Testis (tissue), 3 donors: Measurements from ENCODE around the gene FAM184B. TPM values are rescaled to one million over a fixed set of nuclear protein-coding genes. Genes with fewer than 3 reads are reported as not detected.
"Not testable (repeated sequence)": the region's sequence is repeated elsewhere in the genome, so short reads cannot be mapped to it uniquely, and the experiment has no call there.

Source experiments
- DNase-seq: peaks from one replicate; pipeline ENCODE4 v3.0.0-alpha.2; 2019
- H3K27ac ChIP-seq, 2 donors: fragments of 200-600 bp; sonication (generic); one replicate each; pipeline ENCODE4 v1.5.1; 2019
- H3K27me3 ChIP-seq: fragments of 200-600 bp; sonication (generic); one replicate; pipeline ENCODE4 v1.5.1; 2019
- H3K36me3 ChIP-seq: fragments of 200-600 bp; sonication (generic); one replicate; pipeline ENCODE4 v1.5.1; 2017; ENCODE audit warnings: low read depth; ENCODE audit errors: missing control alignments
- H3K4me1 ChIP-seq: fragments of 200-600 bp; sonication (generic); one replicate; pipeline ENCODE4 v1.5.1; 2019
- H3K4me3 ChIP-seq, 2 donors: fragments of 200-600 bp; sonication (generic); one replicate each; pipeline ENCODE4 v1.5.1; 2017 to 2019
- H3K9me3 ChIP-seq: fragments of 200-600 bp; sonication (generic); one replicate; pipeline ENCODE4 v1.5.1; 2017
- POLR2A ChIP-seq: fragments of 450-650 bp; IDR thresholded peaks from one replicate; pipeline ENCODE4 v1.6.1; 2017; ENCODE audit warnings: antibody characterized with exemption, mild to moderate bottlenecking, moderate library complexity
- WGBS, 2 donors: methylation state at CpG; one replicate each; pipeline ENCODE4 v1.1.5; 2018; 5-methylcytosine and 5-hydroxymethylcytosine counted together
- intact Hi-C: fragments of 100-400 bp; cut with DNase I; formaldehyde crosslinking; loops from one replicate; pipeline ENCODE4 v1.15.1; 2023; ENCODE audit warnings: low total_unique reads
- polyA plus RNA-seq: library from polyadenylated mRNA; stranded (reverse); fragments of 350-450 nt; fragmentation: Illumina TruSeq; extraction: RNeasy Lipid Tissue Mini Kit (QIAGEN cat#74804); gene quantifications from one replicate; pipeline ENCODE4 v1.2.3, GENCODE V29; 2014; ENCODE audit warnings: low read depth, low replicate concordance; ENCODE audit not compliant: insufficient read depth
- total RNA-seq, 2 donors: library from RNA; depleted of rRNA; stranded (reverse); fragments of >200 nt; gene quantifications; one replicate each; pipeline ENCODE4 v1.2.3, GENCODE V29; 2016
- TF ChIP-seq, protein P1 (sequence below), 3 experiments: fragments of 450-650 bp in 2 of 3; fragments of 200-600 bp in 1 of 3; sonication (generic) in 1 of 3; IDR thresholded peaks; one replicate each; pipeline ENCODE4 v1.5.1; 2016 to 2019; ENCODE audit warnings: antibody characterized with exemption in 3 of 3, mild to moderate bottlenecking in 2 of 3, moderate library complexity in 1 of 3

FAM184B gene
- total and polyA plus RNA-seq, 3 donors from 2014 or later, result 0.08 to 0.26 (median 0.19) TPM

DNA sequence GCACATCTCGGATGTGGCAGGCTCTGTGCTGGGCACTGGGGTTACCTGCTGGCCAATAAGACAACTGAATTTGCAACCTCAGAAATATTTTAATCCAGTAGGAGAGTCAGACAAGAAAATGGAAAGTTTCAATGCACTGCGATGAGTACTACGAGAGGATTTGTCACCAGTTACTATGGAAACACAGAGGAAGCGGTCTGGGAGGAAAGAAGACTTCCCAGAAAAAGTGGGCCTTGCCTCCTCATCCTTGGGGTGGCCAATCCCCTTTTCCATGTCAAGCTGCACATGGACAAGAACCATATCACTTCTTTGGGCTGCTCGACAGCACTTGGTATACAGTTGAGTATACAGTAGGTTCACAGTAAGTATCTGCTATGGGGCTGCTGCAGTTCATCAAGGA, 67.6 kb downstream of the FAM184B start:
- no peak for DNase-seq
- WGBS, 2 donors, result 91 to 94% methylated on average over 5 of the region's 5 CpGs
- Histone ChIP-seq H3K27ac (no peak overlapping the region), H3K9me3 (no peaks in the 10 kb centered on the region), H3K4me1 (no peaks in the 10 kb centered on the region), H3K36me3 (no peaks in the 10 kb centered on the region), H3K27me3 (no peaks in the 10 kb centered on the region), H3K4me3 (no peak overlapping the region)
- TF ChIP-seq POLR2A, result no peak
- TF ChIP-seq, protein P1, sequence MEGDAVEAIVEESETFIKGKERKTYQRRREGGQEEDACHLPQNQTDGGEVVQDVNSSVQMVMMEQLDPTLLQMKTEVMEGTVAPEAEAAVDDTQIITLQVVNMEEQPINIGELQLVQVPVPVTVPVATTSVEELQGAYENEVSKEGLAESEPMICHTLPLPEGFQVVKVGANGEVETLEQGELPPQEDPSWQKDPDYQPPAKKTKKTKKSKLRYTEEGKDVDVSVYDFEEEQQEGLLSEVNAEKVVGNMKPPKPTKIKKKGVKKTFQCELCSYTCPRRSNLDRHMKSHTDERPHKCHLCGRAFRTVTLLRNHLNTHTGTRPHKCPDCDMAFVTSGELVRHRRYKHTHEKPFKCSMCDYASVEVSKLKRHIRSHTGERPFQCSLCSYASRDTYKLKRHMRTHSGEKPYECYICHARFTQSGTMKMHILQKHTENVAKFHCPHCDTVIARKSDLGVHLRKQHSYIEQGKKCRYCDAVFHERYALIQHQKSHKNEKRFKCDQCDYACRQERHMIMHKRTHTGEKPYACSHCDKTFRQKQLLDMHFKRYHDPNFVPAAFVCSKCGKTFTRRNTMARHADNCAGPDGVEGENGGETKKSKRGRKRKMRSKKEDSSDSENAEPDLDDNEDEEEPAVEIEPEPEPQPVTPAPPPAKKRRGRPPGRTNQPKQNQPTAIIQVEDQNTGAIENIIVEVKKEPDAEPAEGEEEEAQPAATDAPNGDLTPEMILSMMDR (IDR thresholded peaks at IDR 0.05), result no peak
- intact Hi-C loops, result no loop called here

- TF ChIP-seq, protein P1 (IDR thresholded peaks at IDR 0.05), result no peak
- no peak for TF ChIP-seq POLR2A
- Histone ChIP-seq H3K4me3 (no peak overlapping the region), H3K27me3 (no peaks in the 10 kb centered on the region), H3K4me1 (no peaks in the 10 kb centered on the region), H3K36me3 (no peaks in the 10 kb centered on the region), H3K9me3 (no peaks in the 10 kb centered on the region), H3K27ac (no peak overlapping the region)
- WGBS, 2 donors, result 82 to 83% methylated on average over 5 of the region's 5 CpGs
- intact Hi-C loops, result no loop called here
- DNase-seq, result no peak
Measured at GRCh38 chr4:17712166-17712565, 69.3 kb downstream of the FAM184B start.

GRCh38 chr4:17711206-17711605, 70.2 kb downstream of the FAM184B start:
- H3K27me3 ChIP-seq, H3K9me3 ChIP-seq, DNase-seq, H3K36me3 ChIP-seq, H3K4me3 ChIP-seq, H3K27ac ChIP-seq, H3K4me1 ChIP-seq, intact Hi-C loops: not testable (repeated sequence)
- WGBS, 2 donors, result 91 to 94% methylated on average over 8 of the region's 8 CpGs

DNA sequence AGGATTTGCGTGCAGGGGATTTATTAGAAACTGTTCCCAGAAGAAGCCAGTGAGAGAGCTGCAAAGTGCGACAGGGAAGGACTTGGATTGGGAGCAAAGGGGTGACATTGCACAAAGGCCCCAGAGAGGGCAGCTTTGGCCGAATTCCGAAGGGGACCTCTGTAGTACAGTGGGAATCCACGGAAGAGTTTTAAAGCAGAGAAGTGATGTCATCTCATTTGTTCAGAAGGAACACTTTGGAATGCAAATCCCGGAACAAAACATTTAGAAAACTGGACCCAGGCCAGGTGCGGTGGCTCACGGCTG, 71.7 kb downstream of the FAM184B start:
- WGBS, 2 donors, result 33 to 39% methylated on average over 8 of the region's 8 CpGs
- intact Hi-C loops, result no loop called here
- no peak overlapping the region for H3K27ac ChIP-seq
- no peaks in the 10 kb centered on the region for H3K4me1 ChIP-seq
- H3K4me3 ChIP-seq, result peak overlapping the region in 1 of 2 donors; percentile 10
- no peak for DNase-seq
- TF ChIP-seq, protein P1 (IDR thresholded peaks at IDR 0.05), result no peak
- no peak for TF ChIP-seq POLR2A
- no peaks in the 10 kb centered on the region for H3K9me3 ChIP-seq
- H3K27me3 ChIP-seq, result no peaks in the 10 kb centered on the region
- H3K36me3 ChIP-seq, result no peaks in the 10 kb centered on the region

GRCh38 chr4:17708992-17709762, 72.2 kb downstream of the FAM184B start:
- H3K27ac ChIP-seq, result no peak overlapping the region
- no peaks in the 10 kb centered on the region for H3K9me3 ChIP-seq
- TF ChIP-seq, protein P1 (IDR thresholded peaks at IDR 0.05), result no peak
- no peak for TF ChIP-seq POLR2A
- peak overlapping the region in 1 of 2 donors; percentile 10 for H3K4me3 ChIP-seq
- no peaks in the 10 kb centered on the region for H3K4me1 ChIP-seq
- 54 to 71% methylated on average over 21 to 36 of the region's 36 CpGs for WGBS, 2 donors
- no peak for DNase-seq
- no peaks in the 10 kb centered on the region for H3K27me3 ChIP-seq
- intact Hi-C loops, result no loop called here
- H3K36me3 ChIP-seq, result no peaks in the 10 kb centered on the region
